Hematopoietic multipotent progenitor cell treated with erythropoietin and hydrocortisone succinate and interleukin-3 and kit ligand, for 6 days (in vitro differentiated cells): ENCODE measurements around the gene GPR65.

Source experiments
- DNase-seq: peaks from one replicate; pipeline ENCODE4 v3.0.0-alpha.2; 2015

The GPR65 gene

DNA sequence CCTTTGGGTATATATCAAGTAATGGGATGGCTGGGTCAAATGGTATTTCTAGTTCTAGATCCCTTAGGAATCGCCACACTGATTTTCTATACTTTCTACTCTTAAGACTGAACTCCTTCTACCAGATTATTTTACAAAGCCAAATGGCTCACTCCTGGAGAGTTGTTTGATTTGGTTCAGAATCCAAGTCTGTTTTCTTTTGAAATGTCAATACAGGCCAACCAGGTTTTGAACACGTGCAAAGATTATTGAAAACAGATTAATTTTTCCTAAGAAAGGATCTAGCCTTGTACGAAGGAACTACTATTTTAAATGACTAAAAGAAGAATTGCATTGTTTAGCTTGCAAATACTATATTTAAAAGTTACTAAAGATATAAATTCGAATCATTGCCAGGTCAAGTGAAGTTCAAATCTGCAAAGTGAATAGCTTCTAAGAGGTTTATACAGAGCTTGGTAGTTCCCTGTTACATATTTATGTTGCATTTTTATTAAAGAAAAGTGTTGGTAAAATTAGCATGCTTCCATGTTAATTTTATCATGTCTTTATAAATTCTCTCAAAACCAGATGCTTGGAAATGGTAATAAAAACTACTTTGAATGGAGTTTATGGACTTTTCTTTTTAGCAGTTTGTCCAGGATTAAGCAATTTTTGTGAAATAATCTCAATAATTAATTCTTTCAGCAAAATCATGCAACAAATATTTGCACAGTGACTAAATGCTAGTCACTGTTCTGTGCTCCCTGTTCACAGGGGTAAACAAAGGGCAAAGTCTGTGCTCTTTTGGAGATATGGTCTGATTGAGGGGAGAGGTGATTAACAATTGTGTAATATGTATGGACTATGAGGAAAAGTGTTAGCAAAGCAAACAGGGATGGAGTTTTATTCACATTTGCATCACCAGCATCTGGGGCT lies 38.9 kb downstream of the GPR65 start:
- no peak for DNase-seq

DNA sequence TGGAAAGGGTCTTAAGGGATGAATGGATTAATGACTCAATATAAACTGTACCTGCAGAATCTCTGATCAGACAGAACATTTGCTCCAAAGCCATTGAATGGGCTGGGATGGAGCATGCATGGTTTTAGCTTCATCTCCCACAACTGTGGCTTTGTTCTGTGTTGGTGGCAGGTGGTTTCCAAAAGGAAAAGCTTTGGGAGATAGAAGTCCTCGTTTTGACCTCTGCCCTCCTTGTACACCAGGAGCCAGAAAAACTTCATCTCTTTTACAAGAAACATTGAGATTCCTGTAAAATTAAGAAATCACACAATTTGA lies 39.5 kb downstream of the GPR65 start:
- no peak for DNase-seq

DNA sequence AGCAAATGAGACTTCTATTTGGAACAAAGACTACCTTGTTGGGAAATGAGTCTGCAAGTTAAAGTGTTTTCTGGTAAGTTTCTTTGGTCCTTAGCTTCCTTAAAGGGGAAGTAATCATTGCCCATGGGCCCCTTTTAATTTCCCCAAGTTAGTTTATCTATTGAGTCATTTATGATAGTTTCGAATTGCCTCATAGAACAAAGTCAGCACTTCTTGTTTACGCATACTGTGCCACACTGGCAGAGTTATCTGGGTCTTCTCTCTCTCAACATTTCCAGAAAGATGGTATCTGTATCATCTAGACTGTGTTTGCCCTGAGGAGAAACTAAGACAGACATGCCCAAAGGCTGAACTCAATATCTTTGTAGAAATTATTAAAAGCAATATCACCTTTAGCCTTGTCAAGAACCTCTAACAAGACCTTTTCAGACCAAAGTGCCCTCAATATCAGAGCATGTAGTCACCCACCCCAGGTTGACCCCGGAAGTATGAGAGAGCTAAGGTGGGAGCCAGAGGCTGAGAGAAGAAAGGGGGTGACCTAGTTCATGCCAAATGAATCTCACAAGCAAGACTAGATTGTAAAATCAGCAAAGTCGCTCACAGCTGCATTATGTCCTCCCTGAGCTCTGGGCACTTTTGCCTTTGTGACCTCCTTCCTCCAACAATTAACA lies 40.0 kb downstream of the GPR65 start:
- no peak for DNase-seq

DNA sequence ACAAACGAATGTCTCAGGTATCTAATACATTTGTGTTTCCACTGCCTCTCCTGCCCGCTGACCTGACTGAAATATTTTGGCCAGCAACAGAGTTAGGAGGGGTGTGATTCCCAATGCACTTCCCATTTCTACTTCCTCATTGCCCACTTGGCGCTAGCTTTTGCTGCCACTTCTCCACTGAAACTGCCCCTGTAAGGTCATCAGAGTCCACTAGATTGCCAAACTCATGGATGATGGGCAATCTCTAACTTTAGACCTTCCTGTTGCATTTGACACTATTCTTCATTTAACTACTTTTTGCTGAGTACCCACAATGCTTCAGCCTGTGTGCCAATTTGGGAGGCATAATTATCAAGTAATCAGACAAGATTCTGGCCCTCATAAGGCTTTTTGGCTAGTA lies 40.8 kb downstream of the GPR65 start:
- no peak for DNase-seq

DNA sequence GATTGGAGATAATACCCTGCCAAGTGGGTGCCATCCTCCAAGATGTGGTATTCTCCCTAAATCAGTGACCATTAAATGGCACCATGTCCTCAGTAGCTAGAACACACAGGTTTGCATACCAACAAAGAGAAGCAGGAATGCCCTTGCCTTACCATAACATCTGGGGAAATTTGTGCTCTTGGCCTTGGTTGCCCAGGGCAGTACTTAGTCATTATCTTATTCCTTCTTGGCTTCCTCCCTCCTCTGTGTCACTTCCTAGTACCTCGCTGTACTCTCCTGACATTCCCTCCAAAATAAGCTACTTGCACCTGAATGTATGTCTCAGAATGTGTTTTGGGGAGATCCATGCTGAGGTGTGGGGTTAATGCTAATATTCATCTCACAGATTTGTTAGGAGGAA lies 43.4 kb downstream of the GPR65 start:
- DNase-seq: no peak

DNA sequence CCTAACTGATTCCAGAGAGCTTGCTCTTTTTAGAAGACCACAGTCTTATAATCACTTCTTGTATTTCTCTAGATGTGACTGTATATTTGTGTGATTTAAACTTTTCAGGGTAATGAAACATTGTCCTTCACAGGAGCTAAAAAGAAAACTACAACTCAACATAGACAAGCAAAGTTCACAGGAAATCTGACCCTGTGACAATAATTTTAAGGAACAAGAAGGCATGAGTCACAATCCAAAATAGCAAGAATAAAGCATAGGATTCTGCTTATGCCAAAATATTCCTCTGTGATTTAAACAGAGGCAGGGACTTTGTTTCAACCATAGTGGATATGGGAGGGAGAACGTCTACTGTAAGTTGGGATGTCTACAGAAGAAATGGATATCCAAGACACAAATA lies 44.3 kb downstream of the GPR65 start:
- DNase-seq: no peak

DNA sequence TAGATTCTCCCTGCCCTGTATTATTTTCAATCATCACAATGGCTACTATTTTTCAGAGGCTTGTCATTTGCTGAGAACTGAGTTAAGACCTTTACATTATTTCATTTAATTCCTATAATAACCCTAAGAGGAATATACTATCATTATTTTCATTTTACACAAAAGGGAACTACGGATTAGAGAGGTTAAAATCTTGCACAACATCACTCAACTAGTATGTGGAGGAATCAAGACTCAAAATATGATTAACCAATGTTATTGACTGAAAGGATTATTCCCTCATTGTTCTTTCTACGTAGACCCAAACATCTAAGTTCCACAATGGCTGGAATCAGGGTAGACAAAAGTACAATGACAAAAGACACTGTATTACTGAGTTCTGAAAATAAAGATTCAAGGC lies 45.0 kb downstream of the GPR65 start:
- no peak for DNase-seq

DNA sequence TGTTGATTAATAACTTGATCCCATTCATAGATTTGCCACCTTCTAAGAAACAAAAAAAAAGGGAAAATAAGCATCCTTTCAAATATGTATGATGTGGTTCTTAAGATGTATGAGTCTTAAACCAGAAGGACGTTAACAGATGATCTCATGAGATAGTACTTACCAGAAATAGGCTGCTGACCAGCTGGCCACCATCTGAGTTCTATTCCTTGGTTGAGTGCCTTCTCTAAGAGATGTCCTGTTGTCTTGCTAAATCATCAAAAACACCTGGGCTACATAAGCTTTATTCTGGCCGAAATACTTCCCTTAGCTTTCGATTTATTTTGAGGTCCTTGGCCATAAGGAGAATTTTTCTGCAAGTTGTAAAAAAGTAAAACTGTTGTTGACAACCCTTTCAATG lies 55.6 kb downstream of the GPR65 start:
- DNase-seq: no peak

DNA sequence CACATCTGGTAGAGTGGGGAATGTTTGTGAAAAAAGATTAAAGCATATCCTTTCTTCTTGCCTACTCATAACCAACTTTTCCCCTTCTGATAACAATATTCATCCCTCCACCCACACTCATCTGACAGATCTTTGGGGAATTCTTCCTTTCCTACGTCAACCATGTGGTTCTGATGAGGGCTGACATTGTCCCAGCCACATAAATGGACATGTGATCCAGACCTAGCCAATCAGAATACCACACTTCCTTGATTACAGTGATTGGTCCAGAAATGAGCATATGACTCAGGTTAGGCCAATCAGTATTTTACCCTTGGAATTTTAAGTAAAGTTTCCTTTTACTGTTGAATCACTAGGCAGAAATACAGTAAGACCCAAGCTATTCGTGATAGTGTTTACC lies 58.9 kb downstream of the GPR65 start:
- DNase-seq: no peak
